ENCODE data around the gene LAD1. TPM values are rescaled to one million over a fixed set of nuclear protein-coding genes. Genes with fewer than 3 reads are reported as not detected.

The LAD1 gene
- total RNA-seq, 1 donor from 2014 or later, result 91.8 TPM

DNA sequence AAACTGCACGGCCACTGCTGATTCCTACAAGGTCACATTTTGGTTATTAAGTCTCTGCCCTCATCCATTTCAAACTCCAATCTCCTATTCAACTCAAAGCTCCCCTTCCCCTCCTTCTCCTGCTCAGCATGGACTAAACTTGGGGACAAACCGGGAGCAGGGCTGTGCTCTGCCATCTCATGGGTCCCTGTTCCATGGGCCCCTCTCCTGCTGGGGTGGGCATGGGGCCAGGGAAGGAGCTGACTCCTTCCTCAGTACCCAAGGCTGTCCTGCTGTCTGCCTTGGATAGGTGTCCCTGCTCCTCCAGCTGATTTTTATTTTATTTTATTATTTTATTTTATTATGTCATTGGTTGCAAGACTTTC, 48.8 kb downstream of the LAD1 start:
- intact Hi-C loops (cut with DNase I), result no loop called here
- H3K4me1 ChIP-seq, result peaks cover 19% of the 10 kb centered on the region
- no peaks in the 10 kb centered on the region for H3K36me3 ChIP-seq
- H3K9me3 ChIP-seq, result no peaks in the 10 kb centered on the region
- TF ChIP-seq POLR2A (IDR thresholded peaks at IDR 0.05), result no peak
- H3K27me3 ChIP-seq, result no peaks in the 10 kb centered on the region
- H3K4me3 ChIP-seq, result no peak overlapping the region
- H3K27ac ChIP-seq, result no peak overlapping the region
- DNase-seq (ENCODE audit: extremely low spot score in 2 of 2), result no peak

DNA sequence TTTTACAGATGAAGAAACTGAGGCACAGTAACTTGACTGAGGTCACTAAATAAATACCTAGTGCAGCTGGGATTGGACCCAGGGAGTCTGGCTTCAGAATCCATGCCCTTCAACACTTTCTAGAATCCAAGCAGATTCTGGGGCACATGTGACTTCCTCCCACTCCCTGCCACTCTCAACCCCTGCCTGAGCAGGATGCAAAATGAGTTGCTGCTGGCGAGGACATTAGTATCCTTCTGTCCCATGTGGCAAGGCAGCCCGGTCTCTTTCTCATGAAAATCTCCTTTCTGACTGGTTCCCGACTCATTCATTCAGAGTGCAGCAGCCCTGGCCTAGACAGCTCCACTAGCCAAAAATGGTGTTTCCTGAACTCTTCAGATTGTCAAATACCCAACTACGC, 50.0 kb downstream of the LAD1 start:
- Histone ChIP-seq H3K27ac (no peak overlapping the region), H3K4me1 (peaks cover 14% of the 10 kb centered on the region), H3K9me3 (no peaks in the 10 kb centered on the region), H3K4me3 (no peak overlapping the region), H3K36me3 (no peaks in the 10 kb centered on the region), H3K27me3 (no peaks in the 10 kb centered on the region)
- no peak for DNase-seq (ENCODE audit: extremely low spot score in 2 of 2)
- intact Hi-C loops (cut with DNase I), result no loop called here
- TF ChIP-seq, protein P1, sequence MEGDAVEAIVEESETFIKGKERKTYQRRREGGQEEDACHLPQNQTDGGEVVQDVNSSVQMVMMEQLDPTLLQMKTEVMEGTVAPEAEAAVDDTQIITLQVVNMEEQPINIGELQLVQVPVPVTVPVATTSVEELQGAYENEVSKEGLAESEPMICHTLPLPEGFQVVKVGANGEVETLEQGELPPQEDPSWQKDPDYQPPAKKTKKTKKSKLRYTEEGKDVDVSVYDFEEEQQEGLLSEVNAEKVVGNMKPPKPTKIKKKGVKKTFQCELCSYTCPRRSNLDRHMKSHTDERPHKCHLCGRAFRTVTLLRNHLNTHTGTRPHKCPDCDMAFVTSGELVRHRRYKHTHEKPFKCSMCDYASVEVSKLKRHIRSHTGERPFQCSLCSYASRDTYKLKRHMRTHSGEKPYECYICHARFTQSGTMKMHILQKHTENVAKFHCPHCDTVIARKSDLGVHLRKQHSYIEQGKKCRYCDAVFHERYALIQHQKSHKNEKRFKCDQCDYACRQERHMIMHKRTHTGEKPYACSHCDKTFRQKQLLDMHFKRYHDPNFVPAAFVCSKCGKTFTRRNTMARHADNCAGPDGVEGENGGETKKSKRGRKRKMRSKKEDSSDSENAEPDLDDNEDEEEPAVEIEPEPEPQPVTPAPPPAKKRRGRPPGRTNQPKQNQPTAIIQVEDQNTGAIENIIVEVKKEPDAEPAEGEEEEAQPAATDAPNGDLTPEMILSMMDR (IDR thresholded peaks at IDR 0.05), result no peak
- TF ChIP-seq POLR2AphosphoS5 (IDR thresholded peaks at IDR 0.05; ENCODE audit: insufficient read depth in 1 of 2, low read depth in 1 of 2) (no peak), POLR2A (IDR thresholded peaks at IDR 0.05) (no peak)

DNA sequence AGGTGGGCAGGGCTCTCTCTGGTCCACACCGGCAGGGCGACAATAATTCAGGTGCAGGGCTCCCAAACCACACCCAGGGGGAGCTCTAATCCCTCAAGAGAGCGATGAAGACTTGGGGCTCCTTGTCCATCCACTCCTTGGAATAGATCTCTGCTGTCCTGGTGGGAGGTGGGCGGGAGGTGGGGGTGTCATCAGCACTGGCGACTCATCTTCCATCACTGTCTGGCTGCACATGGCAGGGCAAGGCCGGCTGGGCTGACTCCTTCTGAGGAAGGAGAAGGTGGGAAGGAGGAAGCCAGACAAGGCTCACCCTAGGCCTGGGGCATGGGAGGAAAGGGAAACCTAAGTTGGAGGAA, 50.9 kb downstream of the LAD1 start:
- Histone ChIP-seq H3K36me3 (no peaks in the 10 kb centered on the region), H3K9me3 (no peaks in the 10 kb centered on the region), H3K4me3 (no peak overlapping the region), H3K27ac (no peak overlapping the region), H3K4me1 (peaks cover 7% of the 10 kb centered on the region), H3K27me3 (no peaks in the 10 kb centered on the region)
- DNase-seq (ENCODE audit: extremely low spot score in 2 of 2), result no peak
- TF ChIP-seq POLR2AphosphoS5 (IDR thresholded peaks at IDR 0.05; ENCODE audit: insufficient read depth in 1 of 2, low read depth in 1 of 2) (no peak), POLR2A (IDR thresholded peaks at IDR 0.05) (no peak)
- TF ChIP-seq, protein P1 (IDR thresholded peaks at IDR 0.05), result peak in 2 of 3 experiments; percentile 14 to 38
- intact Hi-C loops (cut with DNase I), result no loop called here

DNA sequence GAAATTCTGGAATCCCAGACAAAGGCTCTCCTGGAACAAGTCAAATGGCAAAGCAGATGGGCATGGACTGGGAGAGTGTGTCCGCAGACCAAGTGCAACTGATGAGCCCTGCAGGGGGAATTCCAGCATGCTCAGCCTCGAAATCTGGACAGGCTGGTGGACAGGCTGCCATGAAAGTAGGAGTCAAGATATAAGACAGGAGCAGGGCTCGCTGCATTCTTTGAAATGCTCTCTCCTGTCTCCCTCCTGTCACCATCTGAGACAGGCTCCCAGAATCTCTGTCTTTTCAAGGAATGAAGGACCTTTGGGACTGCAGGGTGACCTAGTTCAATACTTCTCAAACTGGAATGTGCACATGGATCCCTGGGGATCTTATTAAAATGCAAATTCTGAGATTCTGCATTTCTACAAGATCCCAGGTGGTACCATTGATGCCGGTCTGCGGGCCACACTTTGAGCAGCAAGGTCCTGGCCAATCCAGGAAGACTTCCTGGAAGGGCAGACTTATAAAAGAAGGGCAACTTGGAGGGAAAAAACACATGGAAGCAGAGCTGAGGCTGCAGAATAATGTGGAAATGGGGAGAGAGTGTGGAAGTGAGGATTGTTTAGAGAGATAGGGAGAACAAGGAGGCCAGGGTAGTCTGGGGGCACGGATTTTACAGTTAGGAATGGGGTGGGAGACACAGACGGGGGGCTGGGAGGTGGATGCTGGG, 51.5 kb downstream of the LAD1 start:
- Histone ChIP-seq H3K27ac (peak overlapping the region; percentile 0), H3K9me3 (no peaks in the 10 kb centered on the region), H3K27me3 (no peaks in the 10 kb centered on the region), H3K36me3 (no peaks in the 10 kb centered on the region), H3K4me1 (peaks cover 7% of the 10 kb centered on the region), H3K4me3 (no peak overlapping the region)
- intact Hi-C loops (cut with DNase I), result no loop called here
- DNase-seq (ENCODE audit: extremely low spot score in 2 of 2), result no peak
- TF ChIP-seq POLR2A (IDR thresholded peaks at IDR 0.05) (no peak), POLR2AphosphoS5 (IDR thresholded peaks at IDR 0.05; ENCODE audit: insufficient read depth in 1 of 2, low read depth in 1 of 2) (no peak)
- TF ChIP-seq, protein P1 (IDR thresholded peaks at IDR 0.05), result no peak

DNA sequence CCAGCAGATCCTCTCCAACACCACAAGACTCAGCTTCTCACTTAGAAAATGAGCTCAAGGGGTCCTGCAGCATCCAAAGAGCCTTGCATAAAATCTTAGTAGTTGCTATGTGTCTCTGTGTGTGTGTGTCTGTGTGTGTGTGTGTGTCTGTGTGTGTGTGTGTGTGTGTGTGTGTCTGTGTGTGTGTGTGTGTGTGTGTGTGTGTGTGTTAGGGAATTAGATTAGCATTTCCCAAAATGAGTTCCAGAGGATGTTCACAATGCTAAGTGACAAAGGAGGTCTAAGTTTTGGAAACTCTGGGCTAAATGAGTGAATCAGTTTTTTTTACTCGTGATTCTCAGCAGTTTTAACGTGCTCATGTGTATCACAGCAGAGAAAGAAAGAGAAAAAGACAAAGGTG, 52.1 kb downstream of the LAD1 start:
- intact Hi-C loops (cut with DNase I), result no loop called here
- Histone ChIP-seq H3K27me3 (no peaks in the 10 kb centered on the region), H3K4me3 (no peak overlapping the region), H3K27ac (peak overlapping the region; percentile 61), H3K36me3 (no peaks in the 10 kb centered on the region), H3K9me3 (no peaks in the 10 kb centered on the region), H3K4me1 (peaks cover 7% of the 10 kb centered on the region)
- DNase-seq (ENCODE audit: extremely low spot score in 2 of 2), result no peak
- TF ChIP-seq, protein P1 (IDR thresholded peaks at IDR 0.05), result no peak
- TF ChIP-seq POLR2A (IDR thresholded peaks at IDR 0.05) (no peak), POLR2AphosphoS5 (IDR thresholded peaks at IDR 0.05; ENCODE audit: insufficient read depth in 1 of 2, low read depth in 1 of 2) (no peak)

Measured in vagina (tissue), 2 donors.